Fibroblast of lung (primary cell): ENCODE results near the gene IGFL2.

Source experiments
- EZH2 ChIP-seq: IDR thresholded peaks from 2 replicates; pipeline ENCODE4 v1.5.1; 2012; ENCODE audit warnings: low read length, control low read depth, mild to moderate bottlenecking; ENCODE audit errors: missing control alignments
- TF ChIP-seq, protein P1 (sequence below), 2 donors: IDR thresholded peaks in 1 of 2; conservative IDR thresholded peaks in 1 of 2; 1 replicate in 1 of 2; 2 replicates in 1 of 2; pipeline ENCODE4 v1.5.1; 2011 to 2012; ENCODE audit warnings: low read length in 2 of 2, control low read depth in 1 of 2, inconsistent platforms in 1 of 2, low read depth in 1 of 2, mild to moderate bottlenecking in 1 of 2

DNA sequence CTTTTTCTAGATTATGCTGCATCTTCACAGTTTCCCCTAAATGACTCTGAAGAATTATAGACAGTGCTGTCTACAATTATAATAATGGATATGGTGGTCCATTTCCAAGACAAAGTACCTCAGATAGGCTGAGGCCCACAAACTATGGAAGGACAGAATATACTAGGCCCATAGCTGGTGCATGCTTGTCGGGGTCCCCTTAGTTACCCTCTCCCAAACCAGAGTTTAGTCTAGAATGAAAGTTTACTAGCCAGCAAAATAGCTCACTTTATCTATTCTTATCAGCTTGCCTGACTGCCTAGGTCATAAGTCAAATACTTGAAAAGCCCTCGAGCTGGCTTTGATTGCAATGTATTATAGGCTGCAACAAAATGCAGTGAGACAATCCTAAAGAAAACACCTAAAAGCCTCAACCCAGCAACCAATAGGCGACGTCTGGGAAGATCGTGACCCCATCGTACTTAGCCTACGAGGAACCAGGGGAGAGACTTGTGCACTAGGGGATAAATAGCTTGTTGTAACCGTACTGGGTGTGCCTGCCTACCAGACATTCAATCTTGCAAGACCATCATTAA lies 785 bp upstream of the IGFL2 start:
- TF ChIP-seq, protein P1, sequence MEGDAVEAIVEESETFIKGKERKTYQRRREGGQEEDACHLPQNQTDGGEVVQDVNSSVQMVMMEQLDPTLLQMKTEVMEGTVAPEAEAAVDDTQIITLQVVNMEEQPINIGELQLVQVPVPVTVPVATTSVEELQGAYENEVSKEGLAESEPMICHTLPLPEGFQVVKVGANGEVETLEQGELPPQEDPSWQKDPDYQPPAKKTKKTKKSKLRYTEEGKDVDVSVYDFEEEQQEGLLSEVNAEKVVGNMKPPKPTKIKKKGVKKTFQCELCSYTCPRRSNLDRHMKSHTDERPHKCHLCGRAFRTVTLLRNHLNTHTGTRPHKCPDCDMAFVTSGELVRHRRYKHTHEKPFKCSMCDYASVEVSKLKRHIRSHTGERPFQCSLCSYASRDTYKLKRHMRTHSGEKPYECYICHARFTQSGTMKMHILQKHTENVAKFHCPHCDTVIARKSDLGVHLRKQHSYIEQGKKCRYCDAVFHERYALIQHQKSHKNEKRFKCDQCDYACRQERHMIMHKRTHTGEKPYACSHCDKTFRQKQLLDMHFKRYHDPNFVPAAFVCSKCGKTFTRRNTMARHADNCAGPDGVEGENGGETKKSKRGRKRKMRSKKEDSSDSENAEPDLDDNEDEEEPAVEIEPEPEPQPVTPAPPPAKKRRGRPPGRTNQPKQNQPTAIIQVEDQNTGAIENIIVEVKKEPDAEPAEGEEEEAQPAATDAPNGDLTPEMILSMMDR (conservative IDR thresholded peaks at IDR 0.05 in 1 of 2, IDR thresholded peaks at IDR 0.05 in 1 of 2; ENCODE audit: low read depth in 1 of 2, low read length in 2 of 2) = no peak
- no peak for TF ChIP-seq EZH2
